ENCODE measurements around the gene HES3.

HES3 gene

DNA sequence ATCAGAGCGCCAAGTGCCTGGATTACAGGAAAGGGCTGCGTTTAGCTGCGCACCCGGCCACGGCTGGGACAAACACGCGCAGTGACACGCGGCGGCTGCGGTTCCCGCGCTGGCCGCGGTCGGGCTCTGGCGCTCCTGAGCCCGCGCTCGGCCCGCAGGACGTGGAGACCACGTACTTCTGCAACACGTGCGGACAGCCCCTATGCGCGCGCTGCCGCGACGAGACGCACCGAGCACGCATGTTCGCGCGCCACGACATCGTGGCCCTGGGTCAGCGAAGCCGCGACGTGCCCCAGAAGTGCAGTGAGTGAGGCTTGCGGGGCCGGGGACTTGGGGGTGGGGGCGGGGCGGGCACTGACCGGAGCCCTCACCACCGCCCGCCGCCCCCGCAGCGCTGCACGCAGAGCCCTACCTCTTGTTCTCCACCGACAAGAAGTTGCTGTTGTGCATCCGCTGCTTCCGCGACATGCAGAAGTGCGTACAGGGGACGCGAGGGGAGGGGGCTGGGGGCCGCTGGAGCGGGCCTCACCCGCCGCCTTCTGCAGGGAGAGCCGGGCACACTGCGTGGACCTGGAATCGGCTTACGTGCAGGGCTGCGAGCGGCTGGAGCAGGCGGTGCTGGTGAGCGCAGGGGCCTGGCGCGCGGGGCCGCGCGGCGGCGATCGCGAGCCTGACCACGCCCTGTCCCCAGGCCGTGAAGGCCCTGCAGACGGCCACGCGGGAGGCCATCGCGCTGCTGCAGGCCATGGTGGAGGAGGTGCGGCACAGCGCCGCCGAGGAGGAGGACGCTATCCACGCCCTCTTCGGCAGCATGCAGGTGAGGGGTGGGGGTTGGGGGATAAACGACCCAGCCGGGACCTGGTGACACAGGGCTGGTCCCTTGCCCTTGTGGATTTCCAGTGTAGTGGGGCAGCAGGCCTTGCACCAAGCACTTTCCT is 35.0 kb upstream of the HES3 start:
- Histone ChIP-seq H3K4me1 (ENCODE audit: low read length) (peaks cover 8% of the 10 kb centered on the region), H3K9ac (ENCODE audit: low read length) (no peak overlapping the region), H4K20me1 (ENCODE audit: insufficient read depth, low read length) (no peaks in the 10 kb centered on the region), H3K36me3 (replicated peaks; ENCODE audit: low read depth, low read length) (no peaks in the 10 kb centered on the region), H3K4me2 (ENCODE audit: low read length) (no peak overlapping the region), H3K79me2 (ENCODE audit: low read length) (no peaks in the 10 kb centered on the region), H3K27me3 (ENCODE audit: low read depth, low read length) (no peaks in the 10 kb centered on the region), H3K9me3 (ENCODE audit: insufficient read depth, low read length) (no peaks in the 10 kb centered on the region), H3K4me3 (ENCODE audit: low read length) (no peak overlapping the region), H2AFZ (ENCODE audit: low read depth, low read length) (no peak overlapping the region), H3K27ac (ENCODE audit: low read length) (no peak overlapping the region)
- no peak for TF ChIP-seq EZH2phosphoT487 (IDR thresholded peaks at IDR 0.05; ENCODE audit: low read depth)
- TF ChIP-seq, protein P1, sequence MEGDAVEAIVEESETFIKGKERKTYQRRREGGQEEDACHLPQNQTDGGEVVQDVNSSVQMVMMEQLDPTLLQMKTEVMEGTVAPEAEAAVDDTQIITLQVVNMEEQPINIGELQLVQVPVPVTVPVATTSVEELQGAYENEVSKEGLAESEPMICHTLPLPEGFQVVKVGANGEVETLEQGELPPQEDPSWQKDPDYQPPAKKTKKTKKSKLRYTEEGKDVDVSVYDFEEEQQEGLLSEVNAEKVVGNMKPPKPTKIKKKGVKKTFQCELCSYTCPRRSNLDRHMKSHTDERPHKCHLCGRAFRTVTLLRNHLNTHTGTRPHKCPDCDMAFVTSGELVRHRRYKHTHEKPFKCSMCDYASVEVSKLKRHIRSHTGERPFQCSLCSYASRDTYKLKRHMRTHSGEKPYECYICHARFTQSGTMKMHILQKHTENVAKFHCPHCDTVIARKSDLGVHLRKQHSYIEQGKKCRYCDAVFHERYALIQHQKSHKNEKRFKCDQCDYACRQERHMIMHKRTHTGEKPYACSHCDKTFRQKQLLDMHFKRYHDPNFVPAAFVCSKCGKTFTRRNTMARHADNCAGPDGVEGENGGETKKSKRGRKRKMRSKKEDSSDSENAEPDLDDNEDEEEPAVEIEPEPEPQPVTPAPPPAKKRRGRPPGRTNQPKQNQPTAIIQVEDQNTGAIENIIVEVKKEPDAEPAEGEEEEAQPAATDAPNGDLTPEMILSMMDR (IDR thresholded peaks at IDR 0.05; ENCODE audit: low read depth, low read length), result no peak

DNA sequence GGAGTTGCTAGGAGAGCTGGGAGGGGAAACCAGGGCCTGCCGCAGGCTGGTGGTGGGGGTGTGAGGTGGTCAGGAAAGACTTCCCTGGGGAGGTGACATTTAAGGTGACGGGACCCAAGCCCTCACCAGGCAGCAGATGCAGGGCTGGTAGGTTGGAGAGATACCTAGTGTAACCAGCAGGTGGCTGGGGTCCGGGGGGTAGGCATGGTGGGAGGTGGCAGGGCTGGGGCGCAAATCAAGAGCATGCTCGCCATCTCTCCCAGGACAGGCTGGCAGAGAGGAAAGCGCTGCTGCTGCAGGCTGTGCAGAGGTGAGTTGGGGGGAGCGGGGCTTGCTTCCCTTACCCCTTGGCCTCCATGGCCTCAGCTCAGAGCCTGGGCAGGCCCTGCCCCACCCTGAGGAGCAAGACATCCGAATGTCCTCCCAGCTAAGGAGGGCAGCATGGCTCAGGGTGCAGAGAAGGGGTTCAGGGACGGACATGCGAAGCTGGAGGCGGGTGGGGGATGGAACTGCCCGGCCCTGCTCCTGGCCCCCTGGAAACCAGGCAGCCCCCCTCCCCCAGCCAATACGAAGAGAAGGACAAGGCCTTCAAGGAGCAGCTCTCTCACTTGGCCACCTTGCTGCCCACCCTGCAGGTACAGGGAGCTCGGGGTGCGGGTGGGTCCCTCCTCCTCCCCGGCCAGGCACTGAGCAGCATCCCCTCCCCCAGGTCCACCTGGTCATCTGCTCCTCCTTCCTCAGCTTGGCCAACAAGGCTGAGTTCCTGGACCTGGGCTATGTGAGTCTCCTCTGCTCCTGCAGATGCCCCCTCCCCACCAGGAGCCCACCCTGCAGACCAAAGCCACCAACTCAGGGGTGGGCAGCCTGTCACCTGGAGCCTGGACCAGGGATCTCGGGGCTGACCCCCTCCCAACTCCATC is 34.1 kb upstream of the HES3 start:
- no peaks in the 10 kb centered on the region for H4K20me1 ChIP-seq (ENCODE audit: insufficient read depth, low read length)
- H3K4me3 ChIP-seq (ENCODE audit: low read length), result no peak overlapping the region
- no peak overlapping the region for H2AFZ ChIP-seq (ENCODE audit: low read depth, low read length)
- no peaks in the 10 kb centered on the region for H3K36me3 ChIP-seq (replicated peaks; ENCODE audit: low read depth, low read length)
- TF ChIP-seq EZH2phosphoT487 (IDR thresholded peaks at IDR 0.05; ENCODE audit: low read depth), result no peak
- TF ChIP-seq, protein P1 (IDR thresholded peaks at IDR 0.05; ENCODE audit: low read depth, low read length), result no peak
- H3K27me3 ChIP-seq (ENCODE audit: low read depth, low read length), result no peaks in the 10 kb centered on the region
- no peaks in the 10 kb centered on the region for H3K79me2 ChIP-seq (ENCODE audit: low read length)
- no peak overlapping the region for H3K4me2 ChIP-seq (ENCODE audit: low read length)
- H3K9ac ChIP-seq (ENCODE audit: low read length), result no peak overlapping the region
- no peak overlapping the region for H3K27ac ChIP-seq (ENCODE audit: low read length)
- peaks cover 8% of the 10 kb centered on the region for H3K4me1 ChIP-seq (ENCODE audit: low read length)
- H3K9me3 ChIP-seq (ENCODE audit: insufficient read depth, low read length), result no peaks in the 10 kb centered on the region

DNA sequence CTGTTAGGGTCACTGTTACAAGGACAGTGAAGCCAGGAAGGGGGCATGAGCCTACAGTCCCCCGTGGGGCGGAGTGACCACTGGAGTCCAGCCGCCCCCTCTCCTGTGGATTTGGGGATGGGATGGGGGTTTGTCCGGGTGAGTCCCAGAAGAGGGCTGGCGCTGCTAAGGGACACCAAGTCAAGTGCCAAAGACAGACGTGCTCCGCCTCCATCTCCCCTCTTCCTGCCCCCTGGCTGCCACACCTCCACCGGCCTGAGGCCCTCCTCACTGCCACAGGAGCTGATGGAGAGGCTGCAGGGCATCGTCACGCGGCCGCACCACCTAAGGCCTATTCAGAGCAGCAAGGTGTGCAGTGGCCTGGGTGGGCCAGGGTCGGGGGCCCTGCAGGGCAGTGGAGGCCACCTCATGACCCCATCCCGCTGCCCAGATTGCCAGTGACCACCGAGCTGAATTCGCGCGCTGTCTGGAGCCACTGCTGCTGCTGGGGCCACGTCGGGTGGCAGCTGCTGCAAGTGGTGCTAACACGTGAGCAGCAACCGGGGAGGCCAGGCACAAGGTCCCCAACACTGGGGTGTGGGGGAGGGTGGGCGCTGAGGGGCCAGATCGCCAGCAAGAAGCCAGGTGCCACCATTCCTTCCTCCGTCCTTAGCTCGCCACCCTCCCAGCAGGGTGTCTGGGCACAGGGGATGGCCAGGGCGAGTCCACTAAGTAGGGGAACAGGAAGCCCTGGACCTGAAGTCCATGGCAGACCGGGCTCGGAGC is 33.2 kb upstream of the HES3 start:
- Histone ChIP-seq H3K9me3 (ENCODE audit: insufficient read depth, low read length) (no peaks in the 10 kb centered on the region), H2AFZ (ENCODE audit: low read depth, low read length) (no peak overlapping the region), H3K4me1 (ENCODE audit: low read length) (peaks cover 8% of the 10 kb centered on the region), H3K4me3 (ENCODE audit: low read length) (no peak overlapping the region), H4K20me1 (ENCODE audit: insufficient read depth, low read length) (no peaks in the 10 kb centered on the region), H3K36me3 (replicated peaks; ENCODE audit: low read depth, low read length) (no peaks in the 10 kb centered on the region), H3K4me2 (ENCODE audit: low read length) (no peak overlapping the region), H3K27me3 (ENCODE audit: low read depth, low read length) (no peaks in the 10 kb centered on the region), H3K9ac (ENCODE audit: low read length) (no peak overlapping the region), H3K79me2 (ENCODE audit: low read length) (no peaks in the 10 kb centered on the region), H3K27ac (ENCODE audit: low read length) (no peak overlapping the region)
- TF ChIP-seq, protein P1 (IDR thresholded peaks at IDR 0.05; ENCODE audit: low read depth, low read length), result no peak
- TF ChIP-seq EZH2phosphoT487 (IDR thresholded peaks at IDR 0.05; ENCODE audit: low read depth), result no peak

Data from OCI-LY3 (cell line).